ENCODE measurements around the gene TMEM273.

The TMEM273 gene

DNA sequence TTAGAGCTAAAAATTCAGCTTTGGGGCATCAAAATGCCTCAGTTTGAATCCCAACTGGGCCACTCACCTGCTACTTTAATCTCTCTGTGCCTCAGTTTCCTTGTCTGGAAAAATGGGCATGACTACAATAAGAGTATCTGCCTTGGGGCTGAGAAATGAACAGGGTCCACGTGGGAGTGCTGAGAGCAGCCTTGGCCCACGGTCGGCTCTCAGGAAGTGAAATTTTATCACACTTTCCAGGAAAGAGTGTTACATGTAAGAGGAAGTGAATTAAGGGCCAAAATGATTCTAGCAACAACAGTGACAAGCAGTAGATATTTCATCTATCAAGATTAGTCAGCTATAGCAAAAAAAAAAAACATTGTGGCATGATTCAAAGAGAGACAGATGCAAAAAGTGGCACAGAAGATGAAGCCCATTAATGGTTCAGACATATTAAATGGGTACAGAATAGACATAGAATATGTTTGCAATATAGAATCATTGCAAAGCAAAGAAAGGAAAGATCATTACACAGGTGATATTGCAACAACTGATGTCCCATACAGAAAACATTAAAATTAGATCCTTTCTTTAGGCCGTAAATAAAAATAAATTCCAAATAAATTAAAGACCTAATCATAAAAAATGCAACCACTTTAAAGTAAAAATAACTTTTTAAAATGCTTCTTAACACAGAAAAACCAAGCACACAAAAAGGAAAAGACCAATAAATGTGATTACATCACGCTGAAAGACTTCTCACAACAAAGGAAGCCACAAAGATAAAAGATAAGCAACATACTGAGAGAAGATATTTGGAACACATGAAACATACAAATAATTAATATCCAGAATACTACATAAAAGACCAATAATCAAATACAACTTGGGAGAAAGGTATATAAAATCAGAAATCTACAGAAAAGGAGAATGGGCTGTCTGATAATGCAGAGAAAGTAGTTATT lies 4.3 kb downstream of the TMEM273 start:
- H3K27me3 ChIP-seq (ENCODE audit: control insufficient read depth, insufficient read depth, low read length) = peaks cover 36% of the 10 kb centered on the region
- no peak overlapping the region for H3K9ac ChIP-seq (ENCODE audit: low read depth, low read length)
- H3K4me1 ChIP-seq (ENCODE audit: control insufficient read depth, insufficient read depth, low read length) = no peaks in the 10 kb centered on the region
- no peak overlapping the region for H3K4me3 ChIP-seq (ENCODE audit: low read length)
- H3K4me2 ChIP-seq (ENCODE audit: low read length) = no peak overlapping the region
- H3K36me3 ChIP-seq (ENCODE audit: insufficient read depth, low read length) = no peaks in the 10 kb centered on the region
- H3K9me3 ChIP-seq (replicated peaks; ENCODE audit: low read length) = no peaks in the 10 kb centered on the region

DNA sequence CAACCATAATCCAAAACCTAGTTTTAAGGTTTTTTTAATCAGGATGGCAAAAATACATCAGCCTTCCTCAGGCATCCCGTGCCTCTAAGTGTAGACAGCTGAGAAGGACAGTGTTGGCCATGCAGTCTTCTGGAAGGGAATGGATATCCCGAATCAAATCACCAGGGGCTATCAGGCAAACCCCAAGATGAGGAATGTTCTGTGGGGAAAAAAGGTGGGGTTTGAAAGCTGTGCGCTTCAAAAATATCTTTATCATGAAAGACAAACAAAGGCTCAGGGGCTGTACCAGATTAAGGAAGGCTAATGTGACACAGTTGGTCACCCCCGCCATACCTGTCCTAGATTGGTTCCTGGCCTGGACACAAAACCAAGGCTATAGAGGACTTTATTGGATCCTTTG lies 5.4 kb downstream of the TMEM273 start:
- peaks cover 25% of the 10 kb centered on the region for H3K27me3 ChIP-seq (ENCODE audit: control insufficient read depth, insufficient read depth, low read length)
- H3K4me1 ChIP-seq (ENCODE audit: control insufficient read depth, insufficient read depth, low read length) = peaks cover 5% of the 10 kb centered on the region
- no peaks in the 10 kb centered on the region for H3K9me3 ChIP-seq (replicated peaks; ENCODE audit: low read length)
- no peak overlapping the region for H3K4me2 ChIP-seq (ENCODE audit: low read length)
- no peak overlapping the region for H3K4me3 ChIP-seq (ENCODE audit: low read length)
- no peak overlapping the region for H3K9ac ChIP-seq (ENCODE audit: low read depth, low read length)
- no peaks in the 10 kb centered on the region for H3K36me3 ChIP-seq (ENCODE audit: insufficient read depth, low read length)

DNA sequence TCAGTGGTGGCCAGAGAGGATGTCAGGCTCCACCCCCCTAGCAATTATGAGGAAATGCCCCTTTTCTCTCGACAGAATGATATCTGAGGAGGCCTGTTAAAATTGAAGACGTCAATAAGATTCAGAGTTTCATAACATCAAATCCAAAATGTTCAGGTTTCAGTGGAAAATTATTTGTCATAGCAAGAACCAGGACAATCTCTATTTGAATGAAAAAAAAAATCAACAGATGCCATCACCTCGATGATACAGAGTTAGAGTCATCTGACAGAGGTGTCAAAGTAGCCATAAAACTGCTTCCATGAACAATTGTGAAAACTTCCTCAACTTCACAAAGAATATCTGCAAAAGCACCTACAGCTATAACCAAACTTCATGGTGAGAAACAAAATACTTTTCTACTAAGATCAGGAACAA lies 7.7 kb downstream of the TMEM273 start:
- no peaks in the 10 kb centered on the region for H3K36me3 ChIP-seq (ENCODE audit: insufficient read depth, low read length)
- H3K4me1 ChIP-seq (ENCODE audit: control insufficient read depth, insufficient read depth, low read length) = peaks cover 16% of the 10 kb centered on the region
- H3K4me3 ChIP-seq (ENCODE audit: low read length) = no peak overlapping the region
- H3K4me2 ChIP-seq (ENCODE audit: low read length) = no peak overlapping the region
- H3K9me3 ChIP-seq (replicated peaks; ENCODE audit: low read length) = no peaks in the 10 kb centered on the region
- peaks cover 12% of the 10 kb centered on the region for H3K27me3 ChIP-seq (ENCODE audit: control insufficient read depth, insufficient read depth, low read length)
- H3K9ac ChIP-seq (ENCODE audit: low read depth, low read length) = no peak overlapping the region

DNA sequence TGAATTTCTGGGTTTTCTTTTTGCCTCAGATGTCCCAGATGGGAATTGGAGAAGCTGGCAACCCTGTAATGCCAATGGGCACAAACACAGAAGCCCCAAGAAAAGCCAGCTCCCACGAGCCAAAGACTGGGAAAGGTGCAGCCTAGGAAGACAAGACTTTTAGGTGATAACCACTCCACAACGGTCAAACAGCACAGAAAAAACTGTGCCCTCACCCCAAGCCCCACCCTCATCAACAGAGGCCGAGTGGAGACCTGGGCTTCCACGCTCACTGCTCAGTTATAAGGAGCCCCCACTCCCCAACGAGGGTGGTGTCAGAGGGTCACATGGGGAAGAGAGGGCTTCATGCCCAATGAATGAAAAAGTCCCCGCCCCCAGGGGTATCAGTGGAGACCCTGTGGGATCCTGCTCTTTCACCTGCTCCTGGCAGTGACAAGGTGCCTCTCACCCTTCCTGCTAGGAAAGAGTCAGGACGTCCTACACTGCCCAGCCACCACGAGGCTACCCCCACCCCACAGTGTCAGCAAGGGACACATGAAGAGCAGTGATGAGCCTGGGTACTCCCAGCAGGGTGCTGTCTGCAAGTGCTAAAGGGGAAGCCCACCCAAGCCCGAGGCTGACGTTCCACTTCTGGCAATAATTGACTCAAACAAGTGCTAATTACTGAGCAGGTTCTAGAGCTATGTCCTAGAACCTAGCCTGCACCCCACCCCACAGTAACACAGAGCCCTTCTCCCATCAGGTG lies 8.3 kb downstream of the TMEM273 start:
- H3K9me3 ChIP-seq (replicated peaks; ENCODE audit: low read length) = no peaks in the 10 kb centered on the region
- H3K9ac ChIP-seq (ENCODE audit: low read depth, low read length) = no peak overlapping the region
- H3K27me3 ChIP-seq (ENCODE audit: control insufficient read depth, insufficient read depth, low read length) = peaks cover 11% of the 10 kb centered on the region
- no peaks in the 10 kb centered on the region for H3K36me3 ChIP-seq (ENCODE audit: insufficient read depth, low read length)
- no peak overlapping the region for H3K4me2 ChIP-seq (ENCODE audit: low read length)
- no peak overlapping the region for H3K4me3 ChIP-seq (ENCODE audit: low read length)
- H3K4me1 ChIP-seq (ENCODE audit: control insufficient read depth, insufficient read depth, low read length) = peaks cover 16% of the 10 kb centered on the region

DNA sequence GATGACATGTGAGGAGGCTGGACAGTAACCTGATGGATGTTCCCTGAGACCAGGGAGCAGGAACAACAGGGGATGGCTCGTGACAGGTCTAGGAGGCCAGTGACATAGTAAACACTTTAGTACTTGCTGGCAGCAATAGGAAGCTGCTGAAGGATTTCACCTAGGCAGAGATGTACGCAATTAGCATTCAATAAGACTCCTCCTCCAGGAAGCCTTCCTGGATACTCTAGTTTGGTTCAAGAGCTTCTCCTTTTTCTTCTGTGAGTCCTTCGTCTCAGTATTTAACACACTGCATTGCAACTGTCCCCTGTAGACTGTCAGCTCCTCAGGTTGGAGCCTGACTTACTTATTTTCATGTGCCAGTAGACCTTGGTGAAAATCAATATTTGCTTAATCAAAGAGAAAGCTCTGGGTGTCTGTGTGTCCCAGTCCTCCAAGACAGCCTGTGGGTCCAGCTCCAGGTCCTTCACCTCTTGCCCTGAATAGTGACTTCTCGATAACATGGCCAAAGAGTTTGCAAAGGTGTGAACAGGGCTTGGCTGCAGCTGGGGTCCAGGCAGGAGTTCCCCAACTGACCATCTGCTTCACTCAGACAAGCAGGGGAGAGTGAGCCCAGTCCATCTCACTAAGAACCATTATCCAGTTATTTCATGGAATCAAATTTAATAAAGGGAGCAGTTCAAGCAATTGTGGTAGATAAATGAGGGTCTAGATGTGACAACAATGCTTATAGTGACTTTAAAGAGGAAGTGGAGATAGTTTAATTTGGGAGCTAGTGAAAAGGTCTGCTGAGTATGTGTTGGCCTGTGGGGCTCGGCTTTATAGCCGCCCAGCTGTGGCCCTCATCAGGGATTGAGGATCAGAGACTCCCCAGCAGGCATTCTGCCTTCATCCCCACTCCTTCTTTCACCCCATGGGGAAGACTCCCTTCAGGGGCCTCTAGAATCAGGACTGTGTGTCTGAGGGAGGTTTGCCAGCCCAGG lies 9.4 kb downstream of the TMEM273 start:
- Histone ChIP-seq H3K4me1 (ENCODE audit: control insufficient read depth, insufficient read depth, low read length) (peaks cover 16% of the 10 kb centered on the region), H3K9me3 (replicated peaks; ENCODE audit: low read length) (no peaks in the 10 kb centered on the region), H3K27me3 (ENCODE audit: control insufficient read depth, insufficient read depth, low read length) (peaks cover 1% of the 10 kb centered on the region), H3K36me3 (ENCODE audit: insufficient read depth, low read length) (no peaks in the 10 kb centered on the region), H3K4me2 (ENCODE audit: low read length) (no peak overlapping the region), H3K9ac (ENCODE audit: low read depth, low read length) (no peak overlapping the region), H3K4me3 (ENCODE audit: low read length) (no peak overlapping the region)

DNA sequence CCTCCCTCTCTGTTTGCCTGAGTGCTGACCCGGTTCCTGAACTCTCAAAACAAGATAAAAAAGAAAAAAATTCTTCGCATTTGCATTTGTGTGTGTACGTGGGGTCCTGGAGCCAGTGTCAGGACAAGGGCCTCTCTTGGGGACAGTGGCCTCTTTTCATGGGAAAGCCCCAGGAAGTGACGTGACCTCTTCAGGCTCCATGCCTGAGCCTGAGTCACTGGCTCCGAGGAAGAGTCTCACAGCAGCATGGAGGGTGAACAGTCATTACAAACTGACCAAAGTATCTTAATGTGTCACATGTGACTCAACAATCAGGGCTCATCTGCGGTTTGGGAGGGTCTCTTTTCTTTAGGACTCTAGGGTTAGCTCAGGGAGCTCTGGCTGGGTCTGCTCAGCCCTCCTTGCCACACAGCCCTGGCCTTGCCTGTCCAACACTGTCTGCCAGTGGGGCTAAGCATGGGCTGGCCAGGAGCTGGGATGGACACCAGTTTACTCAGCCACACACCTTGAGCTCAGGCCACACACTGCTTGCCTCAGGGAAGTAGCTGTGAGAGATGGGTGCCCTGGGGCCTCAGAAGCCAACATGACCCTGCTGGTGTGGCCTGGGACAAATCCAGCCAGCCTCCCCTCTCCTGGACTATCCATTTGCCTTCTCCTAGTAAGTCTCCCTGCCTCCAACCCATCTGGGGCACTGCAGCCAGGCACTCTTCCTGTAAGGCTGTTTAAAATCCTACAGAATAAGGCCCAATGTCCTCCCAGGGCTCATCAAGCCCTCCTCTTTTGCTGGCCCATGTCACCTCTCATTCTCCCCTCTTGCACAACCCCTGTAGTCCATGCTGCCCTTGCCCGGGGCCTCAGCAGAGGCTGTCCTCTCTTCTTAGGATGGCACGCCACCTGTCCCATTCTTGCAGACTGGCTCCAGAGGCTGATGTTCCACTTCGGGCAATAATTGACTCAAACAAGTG lies 10.5 kb downstream of the TMEM273 start:
- peak overlapping the region; percentile 5 for H3K4me2 ChIP-seq (ENCODE audit: low read length)
- H3K9ac ChIP-seq (ENCODE audit: low read depth, low read length) = peak overlapping the region; percentile 18
- peaks cover 6% of the 10 kb centered on the region for H3K27me3 ChIP-seq (ENCODE audit: control insufficient read depth, insufficient read depth, low read length)
- no peaks in the 10 kb centered on the region for H3K36me3 ChIP-seq (ENCODE audit: insufficient read depth, low read length)
- peaks cover 16% of the 10 kb centered on the region for H3K4me1 ChIP-seq (ENCODE audit: control insufficient read depth, insufficient read depth, low read length)
- no peaks in the 10 kb centered on the region for H3K9me3 ChIP-seq (replicated peaks; ENCODE audit: low read length)
- H3K4me3 ChIP-seq (ENCODE audit: low read length) = no peak overlapping the region

DNA sequence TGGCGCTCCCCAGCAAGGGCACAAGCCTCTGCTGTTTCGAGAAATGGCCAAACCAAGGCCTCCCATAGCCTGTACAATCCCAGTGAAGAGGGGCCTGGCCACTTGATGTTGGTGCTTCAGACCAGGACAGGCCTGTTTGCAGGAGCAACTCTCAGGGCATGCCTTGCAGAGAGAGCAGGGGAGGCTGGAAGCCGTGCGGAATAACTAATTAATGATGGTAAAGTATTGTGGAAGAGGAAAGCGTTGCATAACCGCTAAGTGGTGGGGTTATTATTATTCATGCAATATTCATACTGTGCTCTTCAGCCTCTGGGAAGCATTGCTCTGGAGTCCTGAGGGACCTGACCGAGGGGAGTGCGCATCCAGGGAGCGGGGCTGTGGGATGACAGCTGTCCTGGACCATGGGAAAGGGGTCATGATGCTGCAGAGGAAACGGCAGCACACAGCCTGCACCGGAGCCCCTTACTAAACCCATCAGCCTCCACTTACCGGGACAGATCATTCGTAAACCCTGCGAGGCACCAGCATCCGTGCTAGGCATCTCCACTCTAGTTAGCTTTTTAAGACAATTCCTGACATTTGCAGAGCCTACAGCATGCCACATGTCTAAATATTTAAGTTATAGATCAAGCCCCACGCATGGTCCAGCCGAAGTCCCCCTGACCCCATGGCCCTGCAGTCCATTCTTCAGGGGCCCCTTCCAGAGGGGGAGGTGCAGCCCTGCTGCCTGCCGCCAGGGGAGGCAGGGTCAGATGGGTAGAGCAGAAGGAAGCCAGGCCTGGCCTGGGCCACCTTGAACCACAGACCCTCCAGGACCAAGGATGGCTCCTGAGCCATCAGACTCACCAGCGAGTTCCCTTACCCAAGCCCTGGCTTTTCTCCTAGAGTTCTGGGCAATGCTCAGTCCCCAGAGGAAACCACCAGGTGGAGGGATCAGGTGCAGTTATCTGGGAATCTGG lies 11.6 kb downstream of the TMEM273 start:
- Histone ChIP-seq H3K9ac (ENCODE audit: low read depth, low read length) (no peak overlapping the region), H3K36me3 (ENCODE audit: insufficient read depth, low read length) (no peaks in the 10 kb centered on the region), H3K27me3 (ENCODE audit: control insufficient read depth, insufficient read depth, low read length) (peaks cover 12% of the 10 kb centered on the region), H3K9me3 (replicated peaks; ENCODE audit: low read length) (no peaks in the 10 kb centered on the region), H3K4me2 (ENCODE audit: low read length) (no peak overlapping the region), H3K4me3 (ENCODE audit: low read length) (no peak overlapping the region), H3K4me1 (ENCODE audit: control insufficient read depth, insufficient read depth, low read length) (peaks cover 16% of the 10 kb centered on the region)

DNA sequence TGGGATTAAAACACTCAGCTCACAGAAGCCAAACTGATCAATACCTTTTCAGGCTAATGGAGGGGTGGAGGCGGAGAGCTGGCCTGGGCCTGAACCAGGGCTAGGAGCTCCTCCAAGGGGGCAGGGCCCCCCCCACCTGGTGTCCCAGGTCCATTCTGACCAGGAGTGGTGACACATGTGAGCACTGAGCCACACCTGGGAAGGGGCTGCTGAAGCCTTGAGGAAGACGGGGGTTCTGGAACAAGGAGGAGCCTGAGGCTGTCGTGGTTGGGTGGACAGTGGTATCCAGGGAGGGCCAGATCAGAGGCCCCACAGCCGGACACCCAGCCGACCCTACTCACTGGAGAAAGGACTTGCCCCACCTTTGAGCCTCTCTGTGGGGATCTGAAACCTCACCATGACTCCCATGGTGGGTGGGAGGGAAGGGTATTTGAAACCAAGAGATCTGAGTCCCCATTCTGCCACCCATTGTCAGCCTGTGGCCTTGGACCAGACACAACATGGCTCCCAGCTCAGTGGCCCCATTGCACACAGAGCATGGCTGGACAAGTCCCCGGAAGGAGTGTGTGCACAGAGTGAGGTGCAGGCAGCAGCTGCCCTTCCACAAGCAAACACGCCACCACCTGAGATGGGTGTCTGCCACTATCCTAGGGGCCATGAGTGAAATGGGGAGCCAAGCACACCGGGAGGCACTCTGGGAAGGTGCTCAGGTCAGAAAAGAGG lies 12.4 kb downstream of the TMEM273 start:
- H3K4me1 ChIP-seq (ENCODE audit: control insufficient read depth, insufficient read depth, low read length) = peaks cover 16% of the 10 kb centered on the region
- no peak overlapping the region for H3K9ac ChIP-seq (ENCODE audit: low read depth, low read length)
- H3K9me3 ChIP-seq (replicated peaks; ENCODE audit: low read length) = no peaks in the 10 kb centered on the region
- peaks cover 18% of the 10 kb centered on the region for H3K27me3 ChIP-seq (ENCODE audit: control insufficient read depth, insufficient read depth, low read length)
- H3K4me3 ChIP-seq (ENCODE audit: low read length) = no peak overlapping the region
- no peak overlapping the region for H3K4me2 ChIP-seq (ENCODE audit: low read length)
- H3K36me3 ChIP-seq (ENCODE audit: insufficient read depth, low read length) = no peaks in the 10 kb centered on the region

DNA sequence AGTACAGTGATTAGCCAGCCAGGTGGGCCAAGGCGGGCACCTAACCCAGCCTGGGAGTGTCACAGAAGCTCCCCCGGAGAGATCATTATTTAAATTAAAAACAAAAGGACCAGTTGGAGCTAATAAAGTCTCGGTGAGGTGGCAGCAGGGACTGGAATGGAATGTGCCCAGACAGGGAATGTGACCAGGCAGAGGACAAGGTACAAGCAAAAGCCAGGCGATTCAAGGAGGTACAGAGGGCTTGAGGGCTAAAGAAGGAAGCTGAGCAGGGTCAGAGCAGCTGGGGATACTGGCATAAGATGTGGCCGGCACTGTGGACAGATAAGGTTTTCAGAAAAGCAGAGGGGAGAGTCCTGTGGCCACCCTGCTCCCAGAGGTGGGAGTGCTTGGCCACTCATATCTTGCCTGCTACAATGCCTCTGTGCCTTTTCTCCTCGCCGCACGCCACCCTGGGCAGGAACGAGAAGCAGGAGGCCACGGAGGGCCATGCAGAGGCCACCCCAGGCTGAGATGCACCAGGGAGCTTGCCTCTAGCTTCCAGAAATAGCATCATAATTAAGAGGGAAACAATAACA lies 13.2 kb downstream of the TMEM273 start:
- Histone ChIP-seq H3K36me3 (ENCODE audit: insufficient read depth, low read length) (no peaks in the 10 kb centered on the region), H3K9me3 (replicated peaks; ENCODE audit: low read length) (no peaks in the 10 kb centered on the region), H3K4me1 (ENCODE audit: control insufficient read depth, insufficient read depth, low read length) (peaks cover 16% of the 10 kb centered on the region), H3K4me3 (ENCODE audit: low read length) (no peak overlapping the region), H3K9ac (ENCODE audit: low read depth, low read length) (no peak overlapping the region), H3K27me3 (ENCODE audit: control insufficient read depth, insufficient read depth, low read length) (peaks cover 18% of the 10 kb centered on the region), H3K4me2 (ENCODE audit: low read length) (no peak overlapping the region)
